GM12865 (cell line): ENCODE measurements around the gene KRTAP10-10.

Experiments
- DNase-seq: peaks from one replicate; pipeline ENCODE4 v3.0.0; 2010; ENCODE audit warnings: low read depth
- H3K4me3 ChIP-seq: 2 replicates; pipeline ENCODE4 v1.5.1; 2011; ENCODE audit warnings: mild to moderate bottlenecking, low read depth, low read length, control low read depth
- TF ChIP-seq, protein P1 (sequence below): IDR thresholded peaks from 2 replicates; pipeline ENCODE4 v1.5.1; 2011; ENCODE audit warnings: low read length, control low read depth, low read depth, inconsistent platforms; ENCODE audit not compliant: insufficient read depth; ENCODE audit errors: missing control alignments

The KRTAP10-10 gene

DNA sequence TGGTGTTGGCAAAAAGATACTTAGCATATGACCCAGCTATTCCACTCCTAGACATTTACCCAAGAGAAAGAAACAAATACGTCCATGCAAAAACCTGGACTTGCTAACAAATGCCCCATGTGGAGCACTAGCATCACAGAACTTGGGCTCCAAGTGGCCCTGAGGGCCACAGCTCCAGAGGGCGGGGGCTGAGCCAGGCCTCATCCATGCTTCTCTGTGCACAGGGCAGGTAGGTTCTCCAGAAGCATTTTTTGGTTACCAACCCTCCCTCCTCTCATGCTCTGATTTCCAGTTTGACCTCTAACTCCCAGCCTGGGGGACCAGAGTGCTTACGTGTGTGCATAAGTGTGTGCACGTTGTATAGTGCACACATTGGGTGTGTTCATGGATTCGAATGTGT lies 27.5 kb downstream of the KRTAP10-10 start:
- no peak for DNase-seq
- H3K4me3 ChIP-seq, result no peak overlapping the region
- TF ChIP-seq, protein P1, sequence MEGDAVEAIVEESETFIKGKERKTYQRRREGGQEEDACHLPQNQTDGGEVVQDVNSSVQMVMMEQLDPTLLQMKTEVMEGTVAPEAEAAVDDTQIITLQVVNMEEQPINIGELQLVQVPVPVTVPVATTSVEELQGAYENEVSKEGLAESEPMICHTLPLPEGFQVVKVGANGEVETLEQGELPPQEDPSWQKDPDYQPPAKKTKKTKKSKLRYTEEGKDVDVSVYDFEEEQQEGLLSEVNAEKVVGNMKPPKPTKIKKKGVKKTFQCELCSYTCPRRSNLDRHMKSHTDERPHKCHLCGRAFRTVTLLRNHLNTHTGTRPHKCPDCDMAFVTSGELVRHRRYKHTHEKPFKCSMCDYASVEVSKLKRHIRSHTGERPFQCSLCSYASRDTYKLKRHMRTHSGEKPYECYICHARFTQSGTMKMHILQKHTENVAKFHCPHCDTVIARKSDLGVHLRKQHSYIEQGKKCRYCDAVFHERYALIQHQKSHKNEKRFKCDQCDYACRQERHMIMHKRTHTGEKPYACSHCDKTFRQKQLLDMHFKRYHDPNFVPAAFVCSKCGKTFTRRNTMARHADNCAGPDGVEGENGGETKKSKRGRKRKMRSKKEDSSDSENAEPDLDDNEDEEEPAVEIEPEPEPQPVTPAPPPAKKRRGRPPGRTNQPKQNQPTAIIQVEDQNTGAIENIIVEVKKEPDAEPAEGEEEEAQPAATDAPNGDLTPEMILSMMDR, result no peak

DNA sequence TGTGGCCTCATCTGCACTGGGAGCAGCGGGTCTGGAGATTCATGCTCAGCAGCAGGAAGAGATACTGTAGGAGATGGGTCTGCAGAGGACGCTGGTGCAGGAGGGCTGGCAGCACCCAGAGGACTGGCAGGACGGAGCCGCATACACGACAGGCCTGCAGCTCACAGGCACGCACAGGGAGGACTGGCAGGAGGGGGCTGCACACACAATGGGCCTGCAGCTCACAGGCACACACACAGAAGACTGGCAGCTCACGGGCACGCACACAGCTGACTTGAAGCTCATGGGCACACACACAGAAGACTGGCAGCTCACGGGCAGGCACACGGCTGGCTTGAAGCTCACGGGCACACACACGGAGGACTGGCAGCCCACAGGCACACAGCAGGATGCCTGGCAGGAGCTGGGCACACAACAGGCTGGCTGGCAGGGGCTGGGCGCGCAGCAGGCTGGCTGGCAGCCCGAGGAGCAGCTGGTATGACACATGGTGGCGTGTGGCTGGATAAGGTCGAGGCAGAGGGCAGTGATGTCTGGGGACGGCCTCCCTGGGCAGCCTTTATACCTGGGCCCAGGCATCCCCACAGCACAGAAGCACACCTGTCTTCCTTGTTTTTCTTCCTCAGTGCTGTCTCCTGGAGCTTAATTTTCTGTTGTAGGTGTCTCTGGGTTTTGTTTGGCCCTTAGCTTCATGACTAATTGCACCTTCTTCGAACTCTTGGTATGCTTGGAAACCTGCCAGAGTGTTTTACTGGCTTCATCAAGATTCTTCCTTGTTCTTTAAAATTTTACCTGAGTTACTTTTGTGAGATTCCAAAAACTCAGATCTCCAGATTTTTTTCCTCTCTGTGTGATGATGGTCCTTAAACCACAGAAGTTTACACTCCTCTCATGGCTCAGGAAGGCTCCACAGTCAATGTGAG lies 29.5 kb downstream of the KRTAP10-10 start, which contains the start of gene KRTAP12-2:
Gene KRTAP12-2, minus strand, starts transcription at position 527 of the 920 bp plus-strand sequence. Its CDS starts 41 bp downstream, at position 486.
- TF ChIP-seq, protein P1, result no peak
- no peak for DNase-seq
- H3K4me3 ChIP-seq, result no peak within 1 kb of the TSS

DNA sequence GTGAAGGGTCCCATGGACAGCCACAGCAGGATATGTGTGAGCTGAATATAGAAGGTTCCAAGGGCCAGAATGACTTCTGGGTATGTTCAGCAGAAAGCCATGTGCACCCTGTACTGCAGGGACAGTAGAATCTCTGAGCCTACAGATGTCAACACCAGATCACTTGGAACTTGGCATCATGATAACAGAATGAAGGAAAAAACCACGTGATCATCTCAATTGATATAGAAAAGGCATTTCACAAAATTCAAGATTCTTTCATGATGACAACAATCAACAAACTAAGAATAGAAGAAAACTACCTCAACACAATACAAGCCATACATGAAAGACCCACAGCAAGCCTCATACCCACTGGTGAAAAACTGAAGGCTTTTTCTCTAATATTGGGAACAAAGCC lies 30.5 kb downstream of the KRTAP10-10 start:
- no peak for DNase-seq
- TF ChIP-seq, protein P1, result no peak
- no peak overlapping the region for H3K4me3 ChIP-seq

DNA sequence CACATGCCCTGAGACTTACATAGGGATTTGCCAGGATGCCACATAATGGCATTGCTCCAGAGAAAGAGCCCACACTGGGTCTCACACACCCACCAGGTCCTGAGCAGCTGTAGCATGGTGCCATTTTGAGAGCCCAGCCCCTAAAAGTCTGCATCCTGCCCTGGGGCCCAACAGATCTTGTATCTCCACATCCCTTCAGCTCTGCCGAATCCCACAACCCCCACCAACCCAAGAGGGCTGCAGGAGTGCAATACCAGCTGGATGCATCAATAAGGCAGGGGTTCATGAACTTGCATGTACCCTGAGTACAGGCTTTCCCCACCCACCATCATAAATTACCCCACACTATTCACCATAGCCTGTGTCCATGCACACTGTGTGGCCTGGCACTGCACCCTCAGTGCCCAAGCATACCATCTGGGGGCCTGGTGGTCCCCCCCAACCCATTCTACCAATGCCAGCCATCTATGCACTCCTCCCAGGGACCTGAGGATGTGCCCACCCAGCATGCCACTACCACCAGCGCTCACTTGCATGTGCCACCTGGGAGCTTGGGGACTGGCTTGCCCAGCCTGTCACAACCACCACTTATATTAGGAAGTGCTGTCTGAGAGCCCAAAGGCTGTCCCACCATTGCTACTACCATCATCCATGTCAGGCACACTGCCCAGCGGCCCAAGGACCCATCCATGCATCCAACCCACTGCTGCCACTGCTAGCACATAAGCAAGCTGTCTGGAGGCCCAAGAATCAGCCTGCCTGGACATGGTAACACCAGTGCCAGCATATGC lies 33.7 kb downstream of the KRTAP10-10 start:
- DNase-seq, result no peak
- H3K4me3 ChIP-seq, result no peak overlapping the region
- TF ChIP-seq, protein P1, result no peak

DNA sequence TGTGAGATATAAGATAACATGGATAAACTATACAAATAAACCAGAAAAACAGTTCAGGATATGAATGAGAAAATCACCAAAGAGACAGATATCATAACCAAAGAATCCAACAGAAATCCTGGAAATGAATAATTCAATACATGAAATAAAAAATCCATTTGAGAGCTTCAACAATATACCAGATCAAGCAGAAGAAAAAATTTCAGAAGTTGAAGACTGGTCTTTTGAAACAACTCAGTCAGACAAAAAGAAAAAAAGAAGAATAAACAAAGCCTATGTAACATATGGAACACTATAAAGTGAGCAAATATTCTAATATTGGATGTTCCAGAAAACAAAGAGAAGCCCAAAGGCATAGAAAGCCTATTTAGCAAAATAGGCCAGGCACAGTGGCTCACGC lies 34.8 kb downstream of the KRTAP10-10 start:
- no peak for DNase-seq
- TF ChIP-seq, protein P1, result no peak
- no peak overlapping the region for H3K4me3 ChIP-seq

DNA sequence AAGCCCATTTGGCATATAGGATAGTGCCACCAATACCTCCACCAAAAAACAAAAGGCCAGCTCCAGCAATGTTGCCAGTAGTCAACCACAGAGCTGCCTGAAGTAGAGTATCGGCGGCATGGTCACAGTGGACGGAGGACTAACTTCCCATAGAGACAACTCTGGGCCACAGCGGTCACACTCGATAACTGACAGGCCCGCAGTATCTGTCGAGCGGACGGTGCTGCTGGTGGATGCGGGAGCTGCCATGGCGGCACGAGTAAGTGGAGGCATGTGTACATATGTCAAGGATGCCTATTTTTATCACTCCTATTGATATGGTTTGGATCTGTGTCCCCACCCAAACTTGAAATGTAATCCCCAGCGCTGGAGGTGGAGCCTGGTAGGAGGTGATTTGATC lies 40.7 kb downstream of the KRTAP10-10 start:
- DNase-seq, result no peak

More for the DNA sequence above, 40.7 kb downstream of the KRTAP10-10 start:
- H3K4me3 ChIP-seq, result no peak overlapping the region
- TF ChIP-seq, protein P1, result no peak
